ENCODE data around the gene PEX14.
"Not testable (repeated sequence)": the region's sequence is repeated elsewhere in the genome, so short reads cannot be mapped to it uniquely, and the experiment has no call there.

PEX14 gene, protein sequence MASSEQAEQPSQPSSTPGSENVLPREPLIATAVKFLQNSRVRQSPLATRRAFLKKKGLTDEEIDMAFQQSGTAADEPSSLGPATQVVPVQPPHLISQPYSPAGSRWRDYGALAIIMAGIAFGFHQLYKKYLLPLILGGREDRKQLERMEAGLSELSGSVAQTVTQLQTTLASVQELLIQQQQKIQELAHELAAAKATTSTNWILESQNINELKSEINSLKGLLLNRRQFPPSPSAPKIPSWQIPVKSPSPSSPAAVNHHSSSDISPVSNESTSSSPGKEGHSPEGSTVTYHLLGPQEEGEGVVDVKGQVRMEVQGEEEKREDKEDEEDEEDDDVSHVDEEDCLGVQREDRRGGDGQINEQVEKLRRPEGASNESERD

DNA sequence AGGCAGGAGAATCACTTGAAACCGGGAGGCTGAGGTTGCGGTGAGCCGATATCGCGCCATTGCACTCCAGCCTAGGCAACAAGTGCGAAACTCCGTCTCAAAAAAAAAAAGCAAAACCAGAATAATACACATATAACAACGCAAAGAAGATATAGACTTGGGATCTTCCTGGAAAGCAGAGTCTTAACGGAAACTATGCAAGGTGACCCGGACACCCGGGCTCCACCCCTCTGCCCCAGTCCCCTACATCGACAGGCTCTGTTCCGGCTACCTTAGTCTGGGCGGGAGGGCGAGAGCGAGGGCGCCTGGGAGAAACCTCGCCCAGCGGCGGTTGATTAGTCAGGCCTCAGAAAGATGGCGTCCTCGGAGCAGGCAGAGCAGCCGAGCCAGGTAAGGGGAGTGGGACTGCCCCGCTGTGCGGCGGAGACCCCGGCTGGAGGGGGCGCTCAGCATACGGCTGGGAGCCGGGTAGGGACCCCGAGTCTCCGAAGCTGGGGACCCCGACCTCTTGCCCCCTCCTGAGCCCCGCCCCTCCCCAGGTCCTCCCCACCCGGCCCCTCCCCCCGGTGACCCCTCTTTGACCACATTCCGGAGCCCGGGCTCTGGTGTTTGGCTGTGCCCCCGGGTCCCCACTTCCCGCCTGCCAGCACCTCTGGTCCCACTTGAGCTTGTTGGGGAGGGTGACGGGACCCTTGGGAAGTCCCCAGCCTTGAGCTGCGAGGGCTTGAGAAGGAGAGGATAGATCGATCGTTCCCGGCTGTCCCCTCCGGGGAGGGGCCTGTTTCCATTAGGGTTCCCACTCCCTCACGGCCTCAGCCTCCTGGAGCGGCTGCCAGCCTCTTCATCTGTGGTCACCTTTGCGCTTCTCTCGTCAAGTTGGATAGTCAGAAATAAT, at the start of gene PEX14:
Gene PEX14 (plus strand): TSS at position 338 of the 895 bp plus-strand sequence. CDS start 17 bp downstream, at position 355.
- DNase-seq, result peak; percentile 90

DNA sequence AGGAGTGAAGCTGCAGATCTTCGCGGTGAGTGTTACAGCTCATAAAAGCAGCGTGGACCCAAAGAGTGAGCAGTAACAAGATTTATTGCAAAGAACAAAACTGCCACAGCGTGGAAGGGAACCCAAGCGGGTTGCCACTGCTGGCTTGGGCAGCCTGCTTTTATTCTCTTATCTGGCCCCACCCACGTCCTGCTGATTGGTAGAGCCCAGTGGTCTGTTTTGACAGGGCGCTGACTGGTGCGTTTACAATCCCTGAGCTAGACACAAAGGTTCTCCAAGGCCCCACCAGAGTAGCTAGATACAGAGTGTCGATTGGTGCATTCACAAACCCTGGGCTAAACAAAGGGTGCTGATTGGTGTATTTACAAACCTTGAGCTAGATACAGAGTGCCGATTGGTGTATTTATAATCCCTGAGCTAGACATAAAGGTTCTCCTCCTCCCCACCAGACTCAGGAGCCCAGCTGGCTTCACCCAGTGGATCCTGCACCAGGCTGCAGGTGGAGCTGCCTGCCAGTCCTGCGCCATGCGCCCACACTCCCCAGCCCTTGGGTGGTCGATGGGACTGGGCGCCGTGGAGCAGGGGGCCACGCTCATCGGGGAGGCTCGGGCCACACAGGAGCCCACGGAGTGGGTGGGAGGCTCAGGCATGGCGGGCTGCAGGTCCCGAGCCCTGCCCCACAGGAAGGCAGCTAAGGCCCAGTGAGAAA, 48.8 kb upstream of the PEX14 start:
- DNase-seq, result not testable (repeated sequence)

DNA sequence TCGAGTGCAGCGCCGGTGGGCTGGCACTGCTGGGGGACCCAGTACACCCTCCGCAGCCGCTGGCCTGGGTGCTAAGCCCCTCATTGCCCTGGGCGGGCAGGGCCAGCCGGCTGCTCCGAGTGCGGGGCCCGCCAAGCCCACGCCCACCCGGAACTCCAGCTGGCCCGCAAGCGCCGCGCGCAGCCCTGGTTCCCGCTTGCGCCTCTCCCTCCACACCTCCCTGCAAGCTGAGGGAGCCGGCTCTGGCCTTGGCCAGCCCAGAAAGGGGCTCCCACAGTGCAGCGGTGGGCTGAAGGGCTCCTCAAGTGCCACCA, 48.3 kb upstream of the PEX14 start:
- DNase-seq, result not testable (repeated sequence)

DNA sequence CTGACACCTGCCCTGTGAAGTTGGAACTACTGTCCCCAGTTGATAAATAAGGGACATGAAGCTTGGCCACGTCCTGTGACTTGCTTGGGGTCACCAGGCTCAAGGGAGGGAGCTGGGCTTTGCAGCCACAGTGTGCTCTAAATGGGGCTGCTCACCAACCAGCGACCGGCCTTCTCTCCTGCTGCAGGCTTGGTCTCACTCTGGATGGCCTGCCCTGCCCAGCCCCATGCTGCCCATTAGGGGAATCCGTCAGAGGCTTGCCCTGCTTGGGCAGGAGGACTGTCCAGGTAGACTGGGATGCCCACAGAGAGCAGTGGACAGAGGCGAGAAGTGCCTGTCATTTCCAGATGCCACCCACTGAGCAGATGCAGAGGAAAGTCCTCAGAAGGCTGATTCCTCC, 45.8 kb upstream of the PEX14 start:
- DNase-seq, result no peak

DNA sequence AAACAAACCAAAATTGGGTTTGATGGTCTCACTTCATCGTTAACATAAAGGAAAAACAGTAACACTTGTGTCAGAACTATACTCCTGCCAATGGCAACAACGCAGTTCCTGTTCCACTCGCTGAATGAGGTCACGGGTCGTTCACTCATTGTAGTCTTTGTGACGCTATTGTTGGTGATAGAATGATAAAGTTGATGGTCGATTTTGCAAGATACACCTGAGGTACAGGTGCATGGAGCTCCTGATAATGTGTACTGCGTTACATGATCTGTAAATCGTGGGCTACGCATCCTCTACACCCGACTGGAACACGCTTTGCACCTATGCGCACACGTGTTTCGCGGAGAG, 44.9 kb upstream of the PEX14 start:
- DNase-seq, result peak; percentile 64

DNA sequence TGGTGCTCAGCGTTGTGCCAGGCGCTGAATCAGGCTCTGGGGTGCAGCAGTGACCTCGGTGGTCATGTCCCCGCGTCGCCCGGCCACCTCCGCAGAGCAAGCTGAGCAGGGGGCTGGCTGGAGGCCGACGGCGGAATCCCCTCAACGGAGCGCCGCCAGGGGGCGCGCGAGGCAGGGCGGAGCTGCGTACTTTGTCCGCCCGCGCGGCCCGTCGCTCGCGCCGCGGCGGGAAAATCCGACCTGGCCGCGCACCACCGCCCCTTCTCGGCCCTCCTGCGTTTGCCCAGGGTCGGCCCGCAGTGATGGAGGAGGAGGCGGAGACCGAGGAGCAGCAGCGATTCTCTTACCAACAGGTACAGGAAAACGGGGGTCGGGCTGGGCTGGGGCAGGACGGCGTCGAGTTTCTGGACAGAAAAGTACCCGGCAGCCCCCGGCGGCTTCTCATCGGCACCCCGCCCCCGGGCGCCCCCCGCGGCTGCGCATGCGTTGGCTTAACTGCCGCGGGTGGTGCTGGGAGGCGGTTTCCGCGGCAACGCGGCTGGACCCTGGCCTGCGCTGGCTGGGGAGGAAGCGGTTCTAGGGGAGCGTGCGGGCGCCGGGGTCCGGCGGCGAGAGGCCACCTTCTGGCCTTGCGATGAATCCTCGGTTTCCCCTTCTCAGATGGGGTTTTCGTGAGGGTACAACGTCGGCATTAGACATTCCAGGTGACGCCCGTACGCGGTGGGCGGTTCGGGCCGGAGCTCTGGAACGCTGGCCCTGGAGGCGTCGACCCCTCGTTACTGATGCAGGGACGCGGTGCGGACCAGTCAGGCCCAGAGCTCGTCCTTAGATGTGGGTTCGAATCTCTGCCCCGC, 44.3 kb upstream of the PEX14 start, which contains the start of gene CENPS:
Gene CENPS (plus strand): TSS at position 218 of the 854 bp plus-strand sequence. CDS start 85 bp downstream, at position 303.
- peak; percentile 88 for DNase-seq

DNA sequence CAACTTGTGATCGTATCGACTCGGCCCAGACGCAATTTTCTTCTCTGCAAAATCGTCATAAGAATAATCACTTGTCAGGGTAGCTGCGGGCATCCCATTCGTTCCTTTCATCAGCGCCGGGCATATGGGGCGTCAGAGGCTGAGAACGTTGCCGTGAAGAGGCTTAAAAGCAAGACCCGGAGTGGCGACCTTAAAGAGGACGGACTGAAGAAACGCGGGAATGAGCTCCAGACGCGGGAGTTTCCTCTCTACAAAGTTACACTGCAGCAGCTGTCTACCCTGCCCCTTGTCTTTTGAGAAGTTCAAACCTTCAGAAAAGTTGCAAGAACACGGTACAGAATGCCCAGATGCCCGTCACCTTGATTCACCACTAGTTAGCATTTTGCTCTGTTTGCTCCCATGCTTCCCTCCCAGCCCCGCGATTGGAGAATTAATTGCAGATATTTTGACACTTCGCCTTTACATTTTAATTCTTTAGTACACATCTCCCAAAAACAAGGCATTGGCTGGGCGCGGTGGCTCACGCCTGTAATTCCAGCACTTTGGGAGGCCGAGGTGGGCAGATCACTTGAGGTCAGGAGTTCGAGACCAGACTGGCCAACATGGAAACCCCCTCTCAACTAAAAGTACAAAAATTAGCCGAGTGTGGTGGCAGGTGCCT, 43.5 kb upstream of the PEX14 start:
- DNase-seq, result peak; percentile 11

DNA sequence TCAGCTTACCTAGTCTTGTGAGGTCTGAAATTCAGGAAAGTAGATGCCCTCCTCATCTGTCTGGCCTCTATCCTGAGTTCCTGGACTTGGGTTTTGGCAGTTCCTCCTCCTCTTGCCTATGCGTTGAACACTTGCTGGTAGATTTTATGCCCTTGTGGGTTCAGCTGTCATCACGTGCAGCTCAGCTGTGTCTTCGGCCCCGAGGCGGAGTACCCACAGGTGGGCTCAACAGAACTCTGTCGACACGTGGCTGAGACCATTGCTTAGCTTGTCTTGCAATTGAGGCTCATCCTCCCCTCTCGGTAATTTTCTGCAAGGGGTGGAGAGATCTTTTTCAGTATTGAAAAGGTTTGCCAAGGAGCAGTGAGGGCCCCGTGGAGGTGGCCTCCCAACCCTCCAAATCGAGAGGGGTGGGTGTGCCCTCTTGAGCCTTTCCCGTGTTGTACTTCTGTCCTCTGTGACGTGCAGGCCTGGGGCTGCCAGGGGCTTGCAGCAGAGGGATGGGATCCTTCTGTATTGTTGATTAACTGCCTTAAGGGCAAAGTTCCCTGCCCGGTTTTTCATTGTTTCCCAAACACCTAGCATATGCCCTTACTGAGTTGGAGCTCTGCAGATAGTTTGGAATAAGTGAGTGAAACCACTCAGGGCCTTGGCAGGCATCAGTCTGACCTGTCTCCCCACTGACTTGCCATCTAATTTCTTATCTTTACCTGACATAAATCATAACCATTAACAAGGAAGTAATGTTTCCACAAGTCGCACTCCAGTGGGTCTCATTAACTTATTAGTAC, 41.6 kb upstream of the PEX14 start:
- DNase-seq, result no peak

DNA sequence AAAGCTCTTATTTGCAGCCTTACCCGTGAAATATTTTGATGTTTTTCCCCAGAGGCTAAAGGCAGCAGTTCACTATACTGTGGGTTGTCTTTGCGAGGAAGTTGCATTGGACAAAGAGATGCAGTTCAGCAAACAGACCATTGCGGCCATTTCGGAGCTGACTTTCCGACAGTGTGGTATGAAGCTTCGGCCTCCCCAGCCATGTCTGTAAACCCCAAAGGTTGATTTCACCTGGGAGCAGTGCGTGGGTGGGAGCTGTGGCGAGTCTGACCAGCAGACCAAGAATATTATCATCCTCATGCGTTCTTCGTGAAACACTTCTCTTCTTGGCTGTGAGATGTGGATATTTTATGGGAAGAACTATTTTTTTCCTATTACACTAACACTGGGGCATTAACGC, 41.0 kb upstream of the PEX14 start:
- no peak for DNase-seq

DNA sequence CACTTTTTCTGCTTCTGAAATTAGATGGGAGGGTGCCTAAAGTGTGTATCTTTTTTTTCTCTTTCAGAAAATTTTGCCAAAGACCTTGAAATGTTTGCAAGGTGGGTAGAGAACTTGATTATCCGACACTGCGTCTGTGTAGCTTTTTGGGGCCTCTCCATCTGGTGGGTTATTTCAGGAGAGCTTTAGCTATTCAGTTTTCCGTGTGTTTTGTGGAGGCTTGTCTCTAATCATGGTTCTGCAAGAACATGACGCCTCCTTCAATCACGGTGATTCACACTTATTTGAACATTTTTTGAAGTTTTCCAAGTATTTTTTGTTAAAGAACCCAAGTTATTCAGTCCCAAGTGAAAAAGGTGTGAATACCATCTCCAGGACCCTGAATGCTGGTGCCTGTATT, 40.2 kb upstream of the PEX14 start:
- DNase-seq, result no peak

DNA sequence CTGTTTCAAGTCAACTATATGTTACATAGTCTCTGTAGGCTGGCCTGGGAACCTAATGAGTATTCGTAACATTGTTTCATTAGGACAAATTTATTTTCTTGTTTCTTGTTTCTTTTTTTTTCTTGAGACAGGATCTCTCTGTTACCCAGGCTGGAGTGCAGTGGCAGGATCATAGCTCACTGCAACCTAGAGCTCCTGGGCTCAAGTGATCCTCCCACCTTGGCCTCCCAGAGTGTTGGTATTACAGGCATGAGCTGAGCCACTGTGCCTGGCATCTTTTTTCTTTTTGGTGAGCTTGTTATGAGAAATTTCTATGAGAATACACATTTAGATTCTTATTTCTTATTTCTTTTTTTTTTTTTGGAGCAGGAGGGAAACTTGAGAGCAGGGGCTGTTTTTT, 37.7 kb upstream of the PEX14 start:
- no peak for DNase-seq

DNA sequence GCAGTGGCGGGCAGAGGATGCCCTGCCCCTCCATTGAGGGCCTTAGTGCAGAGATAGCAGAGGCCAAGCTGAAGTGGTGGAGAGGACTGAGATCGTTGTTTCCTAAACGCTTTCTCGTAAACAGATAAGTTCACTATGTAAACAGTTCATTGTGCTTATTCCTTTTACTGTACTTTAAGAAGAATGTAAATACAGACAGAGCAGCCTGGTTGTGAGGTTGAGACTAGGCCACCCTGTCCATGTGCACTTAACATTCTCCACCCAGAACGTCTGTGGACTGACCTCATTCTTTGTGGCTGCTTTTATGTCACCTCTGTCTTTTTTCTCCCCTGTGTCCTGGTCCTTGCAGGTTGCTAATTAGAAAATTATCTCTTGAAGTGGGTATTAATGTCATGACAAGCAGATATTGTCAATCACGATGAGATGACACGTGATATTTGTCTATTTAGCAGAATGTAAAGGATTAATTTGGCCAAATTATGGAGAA, 36.0 kb upstream of the PEX14 start:
- DNase-seq, result no peak

DNA sequence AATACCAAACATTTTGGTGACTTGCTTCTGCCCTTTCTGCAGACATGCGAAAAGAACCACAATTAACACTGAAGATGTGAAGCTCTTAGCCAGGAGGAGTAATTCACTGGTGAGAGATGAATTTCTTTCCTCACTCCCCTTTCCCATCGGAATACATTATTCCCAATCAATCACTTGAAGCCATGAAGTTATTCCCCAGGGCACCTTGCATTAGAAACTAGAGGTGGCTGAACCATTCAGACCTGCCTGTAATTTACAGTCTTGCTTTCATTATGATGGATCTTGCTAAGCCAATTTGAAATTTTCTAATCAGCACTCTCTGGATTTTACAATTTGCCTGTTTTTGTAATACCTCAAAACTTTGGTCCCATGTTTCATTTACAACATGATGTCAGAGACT, 34.4 kb upstream of the PEX14 start:
- DNase-seq, result no peak

DNA sequence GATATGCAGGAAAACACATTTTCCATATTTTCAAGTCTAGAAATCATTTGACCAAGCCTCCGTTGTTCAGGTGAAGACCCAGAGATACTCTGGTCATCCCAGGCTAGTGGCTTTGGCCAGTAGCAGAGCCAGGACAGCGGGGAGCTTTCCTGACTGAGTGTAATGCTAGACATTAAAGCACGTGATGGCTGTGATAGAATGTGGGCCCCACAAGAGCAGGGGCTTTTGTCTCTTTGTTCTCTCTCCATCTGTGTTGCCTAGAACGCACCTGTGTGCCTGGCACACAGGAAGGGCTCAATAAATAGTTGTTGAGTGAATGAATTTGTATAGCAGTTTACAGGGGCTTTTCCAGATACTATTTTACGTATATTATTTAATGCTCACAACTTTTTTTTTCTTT, 34.0 kb upstream of the PEX14 start:
- no peak for DNase-seq

DNA sequence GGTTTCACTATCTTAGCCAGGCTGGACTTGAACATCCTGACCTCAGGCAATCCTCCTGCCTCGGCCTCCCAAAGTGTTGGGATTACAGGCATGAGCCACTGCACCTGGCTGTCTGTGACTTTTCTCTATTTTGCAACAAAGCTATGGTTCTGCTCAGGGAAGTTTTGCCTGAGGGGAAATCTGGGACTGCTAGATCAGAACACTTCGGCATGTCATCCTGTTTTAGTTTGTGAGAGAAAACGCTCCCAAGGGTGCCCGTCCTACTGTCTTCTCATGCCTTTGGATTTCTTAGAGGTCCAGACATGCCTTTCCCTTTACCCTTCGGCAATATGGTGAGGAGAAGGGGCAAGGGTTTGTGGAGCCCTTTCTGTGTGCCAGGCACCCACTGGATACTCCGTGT, 30.5 kb upstream of the PEX14 start:
- DNase-seq, result no peak

DNA sequence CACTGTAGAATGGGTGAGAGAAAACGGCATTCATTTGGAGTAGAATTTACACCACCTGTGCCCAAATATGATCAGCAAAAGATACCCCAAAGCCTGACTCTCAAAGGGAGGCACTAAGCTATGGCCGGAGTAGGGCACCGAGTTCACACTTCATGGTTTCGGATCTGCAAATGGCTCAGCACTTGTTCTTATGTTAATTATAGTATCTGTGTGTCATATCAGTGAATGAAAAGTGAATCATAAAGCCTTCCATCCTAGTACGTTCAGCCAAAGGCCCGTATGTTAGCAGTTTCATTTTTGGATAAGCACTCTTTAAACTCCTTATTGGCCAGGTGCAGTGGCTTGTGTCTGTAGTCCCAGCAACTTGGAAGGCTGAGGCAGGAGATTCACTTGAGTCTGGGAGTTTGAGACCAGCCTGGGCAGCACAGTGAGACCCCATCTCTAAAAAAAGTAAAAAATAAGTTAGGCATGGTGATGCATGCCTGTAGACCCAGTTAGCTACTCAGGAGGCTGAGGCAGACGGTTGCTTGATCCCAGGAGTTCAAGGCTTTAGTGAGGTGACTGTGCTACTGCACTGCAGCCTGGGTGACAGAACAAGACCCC, 29.9 kb upstream of the PEX14 start:
- DNase-seq, result no peak

DNA sequence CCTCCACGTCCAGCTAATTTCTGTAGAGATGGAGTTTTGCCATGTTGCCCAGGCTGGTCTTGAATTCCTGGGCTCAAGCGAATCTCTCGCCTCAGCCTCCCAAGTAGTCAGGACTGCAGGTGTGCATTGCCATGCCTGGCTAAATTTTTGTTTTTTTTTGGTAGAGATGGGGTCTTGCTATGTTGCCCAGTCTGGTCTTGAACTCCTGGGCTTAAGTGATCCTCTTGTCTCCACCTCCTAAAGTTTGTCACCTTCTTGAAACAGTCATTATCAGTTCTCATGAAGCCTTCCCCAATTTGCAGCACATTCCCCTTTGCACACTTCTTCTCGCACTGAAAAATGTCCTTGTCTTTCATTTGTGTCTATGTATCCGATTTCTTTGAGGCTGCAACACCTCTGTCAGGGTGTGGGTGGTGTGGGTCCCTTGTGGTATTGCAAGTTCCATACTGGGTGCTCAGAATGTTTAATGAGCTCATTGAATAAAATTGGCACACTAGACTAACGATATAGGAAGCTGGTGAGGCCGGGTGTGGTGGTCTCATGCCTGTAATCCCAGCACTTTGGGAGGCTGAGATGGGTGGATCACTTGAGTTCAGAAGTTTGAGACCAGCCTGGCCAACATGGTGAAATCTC, 27.8 kb upstream of the PEX14 start:
- DNase-seq, result no peak

DNA sequence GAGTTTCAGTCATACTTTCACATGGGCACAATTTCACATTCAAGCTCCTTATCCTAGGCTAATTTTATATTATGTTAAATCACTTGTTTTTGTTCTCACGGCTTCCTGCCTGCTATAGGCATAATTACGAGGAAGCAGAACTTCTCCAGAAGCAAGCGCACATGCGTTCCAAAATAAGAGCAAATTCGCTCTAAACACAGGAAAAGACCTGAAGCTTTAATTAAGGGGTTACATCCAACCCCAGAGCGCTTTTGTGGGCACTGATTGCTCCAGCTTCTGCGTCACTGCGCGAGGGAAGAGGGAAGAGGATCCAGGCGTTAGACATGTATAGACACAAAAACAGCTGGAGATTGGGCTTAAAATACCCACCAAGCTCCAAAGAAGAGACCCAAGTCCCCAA, 25.0 kb upstream of the PEX14 start, which contains the start of gene CORT:
Gene CORT (plus strand): TSS at position 281 of the 400 bp plus-strand sequence. CDS start 193 bp downstream, outside the sequence.
- DNase-seq, result no peak

DNA sequence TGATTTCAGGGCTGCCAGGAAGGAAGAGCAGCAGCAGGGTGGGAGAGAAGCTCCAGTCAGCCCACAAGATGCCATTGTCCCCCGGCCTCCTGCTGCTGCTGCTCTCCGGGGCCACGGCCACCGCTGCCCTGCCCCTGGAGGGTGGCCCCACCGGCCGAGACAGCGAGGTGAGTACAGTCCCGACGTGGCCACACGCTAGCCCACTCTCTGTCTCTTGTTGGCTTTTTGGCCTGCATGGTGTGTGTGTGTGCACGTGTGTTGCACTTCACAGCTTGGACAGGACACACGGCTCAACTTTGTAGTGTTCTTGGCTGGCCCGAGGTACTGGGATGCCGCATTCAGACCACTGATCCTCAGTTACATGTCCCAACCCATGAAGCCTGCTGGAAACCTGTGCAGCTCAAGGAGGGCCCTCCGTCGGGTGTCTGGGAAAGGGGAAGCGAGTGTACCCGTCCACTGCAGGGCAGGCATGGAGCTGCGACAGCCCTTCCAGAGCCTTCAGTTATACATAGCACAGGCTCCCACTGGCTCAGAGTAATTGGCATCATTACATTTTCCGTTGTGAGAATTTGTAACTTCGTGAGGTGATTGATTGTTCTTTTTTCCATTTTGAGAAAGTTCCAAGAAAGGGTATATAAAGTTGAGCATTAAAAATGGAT, 24.5 kb upstream of the PEX14 start:
- no peak for DNase-seq

All from inflammatory macrophage treated with lipopolysaccharide for 4 hours (primary cell).